ENCODE data around the gene IL37.

The IL37 gene

DNA sequence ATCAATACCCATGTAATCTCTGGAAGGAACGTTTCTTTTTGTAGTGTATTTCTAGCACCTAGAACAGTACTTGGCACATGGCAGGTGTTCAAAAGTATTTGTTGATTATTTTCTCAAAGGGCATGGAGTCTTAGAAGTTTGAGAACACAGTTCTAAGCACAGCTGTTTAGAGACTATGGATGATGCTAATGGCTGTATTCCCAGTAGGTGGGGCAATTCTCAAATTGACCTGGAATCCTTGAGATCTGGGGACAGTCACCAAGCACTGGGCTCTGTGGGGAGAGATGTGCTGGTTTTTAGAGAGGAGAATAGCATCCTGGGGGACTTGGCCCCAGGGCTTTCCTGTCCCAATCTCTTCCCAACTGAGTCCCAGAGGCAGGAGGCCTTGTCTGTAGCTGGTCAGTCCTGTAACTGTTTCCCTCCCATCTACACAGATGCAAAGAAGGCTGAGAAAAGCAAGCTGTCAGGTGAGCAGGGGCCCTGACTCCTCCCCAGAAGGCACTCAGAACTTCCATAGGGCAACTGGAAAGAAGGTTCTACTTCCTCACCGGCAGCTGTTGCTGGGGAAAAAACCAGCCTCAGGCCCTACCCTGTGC lies 49.4 kb downstream of the IL37 start:
- no peak for DNase-seq (ENCODE audit: low read depth)

DNA sequence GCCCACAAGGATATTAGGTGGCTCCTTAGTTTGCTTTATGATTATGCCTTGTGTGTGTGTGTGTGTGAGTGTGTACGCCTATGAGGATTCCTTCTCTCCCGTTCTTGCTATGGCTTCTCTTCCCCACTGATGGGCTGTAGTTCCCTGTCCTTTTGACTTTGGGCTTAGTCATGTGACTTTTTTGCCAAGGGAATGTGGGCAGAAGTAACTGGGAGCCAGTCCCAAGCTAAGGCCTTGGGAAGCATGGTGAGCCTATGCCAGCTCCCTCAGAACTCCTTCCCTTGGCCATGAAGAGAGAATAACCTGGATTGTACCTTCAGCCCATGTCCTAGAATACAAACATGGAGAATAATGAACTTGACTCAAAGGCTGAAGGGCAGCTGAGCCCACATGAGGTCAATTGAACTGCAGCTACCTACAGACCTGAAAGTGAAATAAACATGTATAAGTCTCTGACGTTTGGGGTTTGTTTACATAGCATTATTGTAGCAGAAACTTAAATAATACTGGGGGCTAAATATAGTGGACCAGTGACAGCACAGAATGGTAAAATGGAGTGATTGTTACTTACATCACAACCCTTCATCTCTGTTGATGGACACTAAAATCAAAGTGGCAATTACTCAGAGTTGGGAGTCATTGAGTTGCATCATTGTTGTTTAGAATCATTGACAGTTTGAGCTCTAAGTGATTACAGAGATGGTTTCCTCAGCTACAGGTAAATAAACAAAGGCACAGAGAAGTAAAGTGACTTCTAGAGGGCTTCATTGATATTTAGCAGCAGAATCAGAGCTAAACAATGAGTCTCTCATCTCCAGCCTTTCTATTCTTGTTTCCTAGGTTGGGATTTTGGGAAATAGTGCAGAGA lies 51.6 kb downstream of the IL37 start:
- no peak for DNase-seq (ENCODE audit: low read depth)

GRCh38 chr2:112967023-112967422 lies 56.1 kb downstream of the IL37 start:
- DNase-seq (ENCODE audit: low read depth) = no peak

Data from activated T-cell treated with anti-CD3 and anti-CD28 coated beads for 24 hours (primary cell).